H9 (cell line): ENCODE measurements around the gene BTBD1. TPM values are rescaled to one million over a fixed set of nuclear protein-coding genes. Genes with fewer than 3 reads are reported as not detected.
A peak's percentile ranks its signal among the peaks of the same experiment; 100 is the strongest.

Experiments
- DNase-seq: peaks from one replicate; pipeline ENCODE4 v3.0.0-alpha.2; 2017
- H2AFZ ChIP-seq: one replicate; pipeline ENCODE4 v1.6.1; 2013; ENCODE audit warnings: mild to moderate bottlenecking, low read length, control low read depth, moderate library complexity
- H2AK5ac ChIP-seq: 2 replicates; pipeline ENCODE4 v1.6.1; 2013; ENCODE audit warnings: low read length, control low read depth, mixed read lengths; ENCODE audit not compliant: insufficient read length
- H2BK120ac ChIP-seq: one replicate; pipeline ENCODE4 v1.6.1; 2013; ENCODE audit warnings: low read depth, mild to moderate bottlenecking, low read length, control low read depth, inconsistent platforms; ENCODE audit not compliant: poor library complexity, severe bottlenecking
- H2BK12ac ChIP-seq: 2 replicates; pipeline ENCODE4 v1.6.1; 2013; ENCODE audit warnings: low read length, control low read depth, mixed read lengths, low read depth; ENCODE audit not compliant: insufficient read length
- H2BK15ac ChIP-seq: 2 replicates; pipeline ENCODE4 v1.6.1; 2013; ENCODE audit warnings: low read depth, low read length, control low read depth
- H2BK20ac ChIP-seq: one replicate; pipeline ENCODE4 v1.6.1; 2013; ENCODE audit warnings: low read depth, mild to moderate bottlenecking, low read length, control low read depth, inconsistent platforms; ENCODE audit not compliant: poor library complexity, severe bottlenecking
- H2BK5ac ChIP-seq: 2 replicates; pipeline ENCODE4 v1.6.1; 2013; ENCODE audit warnings: low read length, control low read depth, mixed read lengths; ENCODE audit not compliant: insufficient read length
- H3K14ac ChIP-seq: 2 replicates; pipeline ENCODE4 v1.6.1; 2013; ENCODE audit warnings: low read length, control low read depth; ENCODE audit not compliant: insufficient read depth
- H3K18ac ChIP-seq: 2 replicates; pipeline ENCODE4 v1.6.1; 2013; ENCODE audit warnings: low read depth, mild to moderate bottlenecking, mixed read lengths, low read length, control low read depth; ENCODE audit not compliant: insufficient read length
- H3K23ac ChIP-seq: 2 replicates; pipeline ENCODE4 v1.6.1; 2013; ENCODE audit warnings: low read length, control low read depth, mixed read lengths, low read depth; ENCODE audit not compliant: insufficient read length
- H3K23me2 ChIP-seq: 2 replicates; pipeline ENCODE4 v1.6.1; 2013; ENCODE audit warnings: low read depth, mild to moderate bottlenecking, mixed read lengths, low read length, control low read depth; ENCODE audit not compliant: insufficient read length, poor library complexity, severe bottlenecking
- H3K27ac ChIP-seq: 2 replicates; pipeline ENCODE4 v1.5.1; 2013; ENCODE audit warnings: low read length, control low read depth, mixed read lengths, low read depth; ENCODE audit not compliant: insufficient read length
- H3K27me3 ChIP-seq: 2 replicates; pipeline ENCODE4 v1.6.1; 2013; ENCODE audit warnings: low read length, control low read depth, inconsistent platforms; ENCODE audit not compliant: insufficient read depth
- H3K4ac ChIP-seq: 2 replicates; pipeline ENCODE4 v1.6.1; 2013; ENCODE audit warnings: low read depth, mild to moderate bottlenecking, control low read depth, inconsistent platforms, low read length, moderate library complexity
- H3K4me1 ChIP-seq: 2 replicates; pipeline ENCODE4 v1.6.1; 2013; ENCODE audit warnings: low read length, control low read depth, inconsistent platforms; ENCODE audit not compliant: insufficient read depth
- H3K4me2 ChIP-seq: 2 replicates; pipeline ENCODE4 v1.6.1; 2013; ENCODE audit warnings: low read length, control low read depth, mixed read lengths; ENCODE audit not compliant: insufficient read length, insufficient read depth
- H3K56ac ChIP-seq: 2 replicates; pipeline ENCODE4 v1.6.1; 2013; ENCODE audit warnings: low read depth, mild to moderate bottlenecking, mixed read lengths, low read length, control low read depth; ENCODE audit not compliant: insufficient read length
- H3K79me1 ChIP-seq: 2 replicates; pipeline ENCODE4 v1.6.1; 2013; ENCODE audit warnings: low read depth, mild to moderate bottlenecking, moderate library complexity, low read length, control low read depth, inconsistent platforms; ENCODE audit not compliant: insufficient read depth, poor library complexity, severe bottlenecking
- H3K79me2 ChIP-seq: 2 replicates; pipeline ENCODE4 v1.6.1; 2013; ENCODE audit warnings: low read length, control low read depth, inconsistent platforms; ENCODE audit not compliant: insufficient read depth
- H3K9ac ChIP-seq: 2 replicates; pipeline ENCODE4 v1.6.1; 2013; ENCODE audit warnings: low read length, control low read depth, mixed read lengths; ENCODE audit not compliant: insufficient read length; ENCODE audit errors: extremely low read depth
- H3K9me3 ChIP-seq: one replicate; pipeline ENCODE4 v1.6.1; 2013; ENCODE audit warnings: low read depth, low read length, inconsistent platforms; ENCODE audit not compliant: control insufficient read depth
- H3T11ph ChIP-seq: one replicate; pipeline ENCODE4 v1.6.1; 2013; ENCODE audit warnings: mild to moderate bottlenecking, low read length, control low read depth, inconsistent platforms
- H4K20me1 ChIP-seq: one replicate; pipeline ENCODE4 v1.6.1; 2013; ENCODE audit not compliant: control insufficient read depth, insufficient read length, insufficient read depth
- H4K5ac ChIP-seq: 2 replicates; pipeline ENCODE4 v1.6.1; 2013; ENCODE audit warnings: low read depth, mild to moderate bottlenecking, mixed read lengths, low read length, control low read depth; ENCODE audit not compliant: insufficient read length
- H4K8ac ChIP-seq: replicated peaks from 2 replicates; pipeline ENCODE4 v1.6.1; 2013; ENCODE audit warnings: low read length, control low read depth, mixed read lengths, low read depth; ENCODE audit not compliant: insufficient read length
- H4K91ac ChIP-seq: 2 replicates; pipeline ENCODE4 v1.6.1; 2013; ENCODE audit warnings: low read depth, mild to moderate bottlenecking, moderate library complexity, mixed read lengths, low read length, control low read depth; ENCODE audit not compliant: insufficient read length
- H3K27ac Mint-ChIP-seq, 3 experiments: 2 replicates in 2 of 3; 3 replicates in 1 of 3; pipeline ENCODE4 v1.8.0; 2020 to 2021; ENCODE audit warnings: mixed read lengths in 3 of 3, mild to moderate bottlenecking in 1 of 3, moderate library complexity in 1 of 3
- H3K27me3 Mint-ChIP-seq: 2 replicates; pipeline ENCODE4 v1.8.0; 2021; ENCODE audit warnings: low read depth, mild to moderate bottlenecking, moderate library complexity, mixed read lengths
- H3K36me3 Mint-ChIP-seq, 3 experiments: 2 replicates in 2 of 3; 3 replicates in 1 of 3; pipeline ENCODE4 v1.8.0; 2020 to 2021; ENCODE audit warnings: low read depth in 3 of 3, mixed read lengths in 3 of 3; ENCODE audit not compliant: insufficient read depth in 1 of 3
- H3K4me1 Mint-ChIP-seq, 2 experiments: 2 replicates each; pipeline ENCODE4 v1.8.0; 2020; ENCODE audit warnings: mixed read lengths in 2 of 2
- H3K4me3 Mint-ChIP-seq, 2 experiments: 2 replicates in 1 of 2; 3 replicates in 1 of 2; pipeline ENCODE4 v1.8.0; 2020 to 2021; ENCODE audit warnings: mild to moderate bottlenecking in 2 of 2, mixed read lengths in 2 of 2, moderate library complexity in 1 of 2
- H3K9me3 Mint-ChIP-seq, 2 experiments: 2 replicates in 1 of 2; 3 replicates in 1 of 2; pipeline ENCODE4 v1.8.0; 2020; ENCODE audit warnings: mild to moderate bottlenecking in 2 of 2, mixed read lengths in 2 of 2, moderate library complexity in 1 of 2
- WGBS: extraction: QIAGEN DNeasy Blood & Tissue Kit; methylation state at CpG from one replicate; pipeline ENCODE4 v1.1.7; 2013; ENCODE audit warnings: missing lambda C conversion rate, low lambda C conversion rate, mixed read lengths; ENCODE audit not compliant: insufficient read length; ENCODE audit errors: extremely low coverage; 5-methylcytosine and 5-hydroxymethylcytosine counted together
- total RNA-seq: library from RNA; stranded (reverse); gene quantifications from 2 replicates; pipeline ENCODE4 v1.2.1, GENCODE V29; 2021
- TF ChIP-seq, protein P1 (sequence below): fragments of 200-600 bp; sonication (generic); conservative IDR thresholded peaks from 3 replicates; pipeline ENCODE4 v1.8.0; 2021; ENCODE audit warnings: antibody characterized with exemption, mild to moderate bottlenecking

The BTBD1 gene
- total RNA-seq, 1 experiment from 2014 or later = 43.3 TPM

DNA sequence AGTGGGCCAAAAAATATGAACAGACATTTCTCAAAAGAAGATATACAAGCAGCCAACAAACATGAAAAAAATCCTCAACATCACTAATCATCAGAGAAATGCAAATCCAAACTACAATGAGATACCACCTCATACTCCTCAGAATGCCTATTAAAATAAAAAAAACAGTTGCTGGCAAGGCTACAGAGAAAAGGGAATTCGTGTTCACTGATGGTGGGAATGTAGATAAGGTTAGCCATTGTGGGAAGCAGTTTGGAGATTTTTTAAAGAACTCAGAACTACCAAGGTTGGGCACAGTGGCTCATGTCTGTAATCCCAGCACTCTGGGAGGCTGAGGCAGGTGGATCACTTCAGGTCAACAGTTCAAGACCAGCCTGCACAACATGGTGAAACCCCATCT, 27.8 kb downstream of the BTBD1 start:
- no peaks in the 10 kb centered on the region for H3K9me3 ChIP-seq
- H3T11ph ChIP-seq = no peak overlapping the region
- H3K18ac ChIP-seq = no peak overlapping the region
- no peak overlapping the region for H2AFZ ChIP-seq
- no peak overlapping the region for H2BK120ac ChIP-seq
- H2BK20ac ChIP-seq = no peak overlapping the region
- Mint-ChIP-seq H3K27ac (peak overlapping the region in 2 of 3 experiments; percentile 45 to 62; a peak in 3 of 7 replicates), H3K9me3 (no peaks in the 10 kb centered on the region), H3K4me1 (no peaks in the 10 kb centered on the region), H3K36me3 (peaks cover 38 to 58% (median 51%) of the 10 kb centered on the region in 3 experiments), H3K4me3 (no peak overlapping the region), H3K27me3 (no peaks in the 10 kb centered on the region)
- peaks cover 5% of the 10 kb centered on the region for H3K79me1 ChIP-seq
- H3K4me2 ChIP-seq = no peak overlapping the region
- H4K8ac ChIP-seq = no peak overlapping the region
- no peak overlapping the region for H3K56ac ChIP-seq
- H3K4me1 ChIP-seq = no peaks in the 10 kb centered on the region
- H3K79me2 ChIP-seq = peaks cover 4% of the 10 kb centered on the region; the same call in 1 of the 2 replicates
- H3K14ac ChIP-seq = no peak overlapping the region
- no peak overlapping the region for H2BK15ac ChIP-seq
- no CpG with 5 or more reads among the region's 1 CpG for WGBS
- no peak overlapping the region for H4K5ac ChIP-seq
- H3K27ac ChIP-seq = no peak overlapping the region
- no peaks in the 10 kb centered on the region for H3K23me2 ChIP-seq
- DNase-seq = no peak
- no peak overlapping the region for H2BK5ac ChIP-seq
- H3K4ac ChIP-seq = no peak overlapping the region
- no peak overlapping the region for H3K9ac ChIP-seq
- no peak overlapping the region for H2BK12ac ChIP-seq
- H3K27me3 ChIP-seq = no peaks in the 10 kb centered on the region
- H4K20me1 ChIP-seq = no peaks in the 10 kb centered on the region
- H3K23ac ChIP-seq = no peak overlapping the region
- TF ChIP-seq, protein P1, sequence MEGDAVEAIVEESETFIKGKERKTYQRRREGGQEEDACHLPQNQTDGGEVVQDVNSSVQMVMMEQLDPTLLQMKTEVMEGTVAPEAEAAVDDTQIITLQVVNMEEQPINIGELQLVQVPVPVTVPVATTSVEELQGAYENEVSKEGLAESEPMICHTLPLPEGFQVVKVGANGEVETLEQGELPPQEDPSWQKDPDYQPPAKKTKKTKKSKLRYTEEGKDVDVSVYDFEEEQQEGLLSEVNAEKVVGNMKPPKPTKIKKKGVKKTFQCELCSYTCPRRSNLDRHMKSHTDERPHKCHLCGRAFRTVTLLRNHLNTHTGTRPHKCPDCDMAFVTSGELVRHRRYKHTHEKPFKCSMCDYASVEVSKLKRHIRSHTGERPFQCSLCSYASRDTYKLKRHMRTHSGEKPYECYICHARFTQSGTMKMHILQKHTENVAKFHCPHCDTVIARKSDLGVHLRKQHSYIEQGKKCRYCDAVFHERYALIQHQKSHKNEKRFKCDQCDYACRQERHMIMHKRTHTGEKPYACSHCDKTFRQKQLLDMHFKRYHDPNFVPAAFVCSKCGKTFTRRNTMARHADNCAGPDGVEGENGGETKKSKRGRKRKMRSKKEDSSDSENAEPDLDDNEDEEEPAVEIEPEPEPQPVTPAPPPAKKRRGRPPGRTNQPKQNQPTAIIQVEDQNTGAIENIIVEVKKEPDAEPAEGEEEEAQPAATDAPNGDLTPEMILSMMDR = no peak
- no peak overlapping the region for H4K91ac ChIP-seq
- H2AK5ac ChIP-seq = no peak overlapping the region
